ENCODE results near the gene LITAF. TPM values are rescaled to one million over a fixed set of nuclear protein-coding genes. Genes with fewer than 3 reads are reported as not detected.
"Not testable (repeated sequence)": the region's sequence is repeated elsewhere in the genome, so short reads cannot be mapped to it uniquely, and the experiment has no call there.

Gene LITAF
- total RNA-seq, 1 donor from 2014 or later, result 4.7 TPM

- DNase-seq (ENCODE audit: extremely low read depth, low read depth, low spot score), result no peak
Measured at GRCh38 chr16:11621539-11621919, 34.8 kb upstream of the LITAF start.

GRCh38 chr16:11620243-11621003 is 33.7 kb upstream of the LITAF start:
- no peak for DNase-seq (ENCODE audit: extremely low read depth, low read depth, low spot score)

GRCh38 chr16:11619327-11619851 is 32.7 kb upstream of the LITAF start:
- no peak for DNase-seq (ENCODE audit: extremely low read depth, low read depth, low spot score)

- no peak for DNase-seq (ENCODE audit: extremely low read depth, low read depth, low spot score)
Measured at GRCh38 chr16:11618107-11618717, 31.5 kb upstream of the LITAF start.

- DNase-seq (ENCODE audit: extremely low read depth, low read depth, low spot score), result no peak
Measured at GRCh38 chr16:11615748-11616447, 29.2 kb upstream of the LITAF start.

- no peak for DNase-seq (ENCODE audit: extremely low read depth, low read depth, low spot score)
Measured at GRCh38 chr16:11614587-11615175, 28.0 kb upstream of the LITAF start.

- no peak for DNase-seq (ENCODE audit: extremely low read depth, low read depth, low spot score)
Measured at GRCh38 chr16:11613381-11614303, 26.9 kb upstream of the LITAF start.

GRCh38 chr16:11612665-11613025 is 25.9 kb upstream of the LITAF start:
- no peak for DNase-seq (ENCODE audit: extremely low read depth, low read depth, low spot score)

GRCh38 chr16:11611871-11612664 is 25.3 kb upstream of the LITAF start:
- DNase-seq (ENCODE audit: extremely low read depth, low read depth, low spot score), result no peak

- DNase-seq (ENCODE audit: extremely low read depth, low read depth, low spot score), result no peak
Measured at GRCh38 chr16:11610580-11610979, 23.9 kb upstream of the LITAF start.

GRCh38 chr16:11610121-11610505 is 23.4 kb upstream of the LITAF start:
- DNase-seq (ENCODE audit: extremely low read depth, low read depth, low spot score), result no peak

- no peak for DNase-seq (ENCODE audit: extremely low read depth, low read depth, low spot score)
Measured at GRCh38 chr16:11609474-11610120, 22.9 kb upstream of the LITAF start.

- DNase-seq (ENCODE audit: extremely low read depth, low read depth, low spot score), result no peak
Measured at GRCh38 chr16:11605891-11606290, 19.2 kb upstream of the LITAF start.

- no peak for DNase-seq (ENCODE audit: extremely low read depth, low read depth, low spot score)
Measured at GRCh38 chr16:11605564-11605886, 18.8 kb upstream of the LITAF start.

- DNase-seq (ENCODE audit: extremely low read depth, low read depth, low spot score), result no peak
Measured at GRCh38 chr16:11604783-11605563, 18.3 kb upstream of the LITAF start.

- DNase-seq (ENCODE audit: extremely low read depth, low read depth, low spot score), result not testable (repeated sequence)
Measured at GRCh38 chr16:11604296-11604695, 17.6 kb upstream of the LITAF start.

GRCh38 chr16:11603331-11603750 is 16.6 kb upstream of the LITAF start:
- no peak for DNase-seq (ENCODE audit: extremely low read depth, low read depth, low spot score)

- DNase-seq (ENCODE audit: extremely low read depth, low read depth, low spot score), result no peak
Measured at GRCh38 chr16:11602321-11602720, 15.6 kb upstream of the LITAF start.

All from glomerular endothelial cell (primary cell).